Prostate gland (tissue), 2 donors: ENCODE measurements around the gene ACSS3.

ENCODE experiments used
- POLR2A ChIP-seq: fragments of 450-650 bp; IDR thresholded peaks from one replicate; pipeline ENCODE4 v1.6.1; 2016; ENCODE audit warnings: antibody characterized with exemption, mild to moderate bottlenecking
- TF ChIP-seq, protein P1 (sequence below), 4 experiments: fragments of 200-600 bp in 2 of 4; fragments of 450-650 bp in 2 of 4; sonication (generic) in 2 of 4; IDR thresholded peaks; 1 replicate in 3 of 4; 2 replicates in 1 of 4; pipeline ENCODE4 v1.5.1; 2016 to 2019; ENCODE audit warnings: antibody characterized with exemption in 4 of 4, mild to moderate bottlenecking in 2 of 4, moderate library complexity in 2 of 4

DNA sequence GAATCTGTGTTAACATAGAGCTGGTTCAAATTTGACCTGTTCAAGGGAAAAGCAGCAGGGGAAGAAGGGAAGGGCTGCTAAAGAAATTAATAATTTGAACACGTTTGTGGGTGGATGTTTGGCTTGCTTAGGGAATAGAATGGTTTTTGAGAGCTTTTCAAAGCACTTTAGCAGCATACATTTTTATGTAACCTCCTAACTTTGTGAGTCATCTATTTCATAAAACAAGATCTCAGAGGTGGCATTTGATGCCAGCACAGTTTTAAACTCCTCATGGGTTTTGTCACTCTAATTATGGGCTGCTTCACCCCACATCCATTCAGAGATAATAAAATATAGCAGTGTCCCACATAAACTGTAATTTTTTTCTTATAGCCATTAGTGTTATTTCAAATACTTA, 143.8 kb downstream of the ACSS3 start:
- TF ChIP-seq, protein P1, sequence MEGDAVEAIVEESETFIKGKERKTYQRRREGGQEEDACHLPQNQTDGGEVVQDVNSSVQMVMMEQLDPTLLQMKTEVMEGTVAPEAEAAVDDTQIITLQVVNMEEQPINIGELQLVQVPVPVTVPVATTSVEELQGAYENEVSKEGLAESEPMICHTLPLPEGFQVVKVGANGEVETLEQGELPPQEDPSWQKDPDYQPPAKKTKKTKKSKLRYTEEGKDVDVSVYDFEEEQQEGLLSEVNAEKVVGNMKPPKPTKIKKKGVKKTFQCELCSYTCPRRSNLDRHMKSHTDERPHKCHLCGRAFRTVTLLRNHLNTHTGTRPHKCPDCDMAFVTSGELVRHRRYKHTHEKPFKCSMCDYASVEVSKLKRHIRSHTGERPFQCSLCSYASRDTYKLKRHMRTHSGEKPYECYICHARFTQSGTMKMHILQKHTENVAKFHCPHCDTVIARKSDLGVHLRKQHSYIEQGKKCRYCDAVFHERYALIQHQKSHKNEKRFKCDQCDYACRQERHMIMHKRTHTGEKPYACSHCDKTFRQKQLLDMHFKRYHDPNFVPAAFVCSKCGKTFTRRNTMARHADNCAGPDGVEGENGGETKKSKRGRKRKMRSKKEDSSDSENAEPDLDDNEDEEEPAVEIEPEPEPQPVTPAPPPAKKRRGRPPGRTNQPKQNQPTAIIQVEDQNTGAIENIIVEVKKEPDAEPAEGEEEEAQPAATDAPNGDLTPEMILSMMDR (IDR thresholded peaks at IDR 0.05), result no peak
- no peak for TF ChIP-seq POLR2A
